ENCODE results near the gene WASF3. TPM values are rescaled to one million over a fixed set of nuclear protein-coding genes. Genes with fewer than 3 reads are reported as not detected.

WASF3 gene
- total RNA-seq, 1 experiment from 2014 or later = 6.5 TPM

DNA sequence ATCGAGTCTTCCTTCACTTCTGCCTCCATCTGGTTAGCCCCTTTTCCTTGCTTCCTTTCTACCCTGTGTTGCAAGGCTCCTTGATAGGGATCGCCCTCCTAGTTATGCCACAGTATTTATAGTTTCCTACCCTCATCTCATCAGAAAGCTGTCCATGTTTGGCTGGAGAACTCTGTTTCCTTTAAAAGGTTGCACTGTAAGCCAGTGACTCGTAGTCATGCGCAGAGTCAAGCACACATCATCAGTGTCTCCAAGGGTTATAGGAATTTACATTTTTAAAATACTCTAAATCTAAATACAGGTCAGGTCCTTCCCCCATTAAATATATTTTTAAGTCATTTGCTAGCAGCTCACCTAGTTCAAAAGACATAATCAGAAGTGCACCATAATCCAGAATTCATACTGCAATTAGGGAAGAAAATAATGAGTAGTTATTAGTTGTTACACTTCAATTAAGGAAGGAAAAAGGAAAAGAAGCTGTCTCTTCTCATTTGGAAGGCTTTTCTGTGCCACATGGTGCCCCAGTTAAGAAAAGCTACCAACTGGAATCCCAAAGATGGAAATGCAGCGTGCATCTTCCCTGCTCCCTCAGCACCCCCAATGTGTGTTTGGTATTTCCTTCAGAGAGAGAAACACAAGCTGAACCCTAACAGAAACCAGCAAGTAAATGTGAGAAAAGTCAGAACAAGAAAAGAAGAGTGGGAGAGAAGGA, 122.1 kb downstream of the WASF3 start:
- peak; percentile 55 for DNase-seq (ENCODE audit: low read depth)

DNA sequence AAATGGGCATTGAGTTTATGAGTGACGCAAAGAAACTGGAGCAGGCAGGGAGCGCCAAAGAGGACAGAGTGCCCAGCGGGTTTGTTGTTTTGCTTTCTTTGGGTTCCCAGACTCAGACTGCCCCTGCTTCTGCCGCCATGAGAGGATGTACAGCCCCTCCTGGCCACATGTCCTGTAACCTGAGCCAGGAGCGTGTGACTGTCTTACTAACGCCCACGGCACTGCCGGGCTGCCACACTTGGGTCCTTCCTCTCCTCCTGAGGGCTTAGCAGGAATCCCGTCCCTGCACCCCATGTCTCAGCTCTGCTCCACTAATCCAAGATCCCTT, 122.6 kb downstream of the WASF3 start:
- peak; percentile 30 for DNase-seq (ENCODE audit: low read depth)

- DNase-seq (ENCODE audit: low read depth) = no peak
These were observed 123.1 kb downstream of the WASF3 start for GRCh38 chr13:26680572-26680971.

GRCh38 chr13:26681036-26681435, 123.6 kb downstream of the WASF3 start:
- no peak for DNase-seq (ENCODE audit: low read depth)

GRCh38 chr13:26682606-26683005, 125.1 kb downstream of the WASF3 start:
- DNase-seq (ENCODE audit: low read depth) = no peak

DNA sequence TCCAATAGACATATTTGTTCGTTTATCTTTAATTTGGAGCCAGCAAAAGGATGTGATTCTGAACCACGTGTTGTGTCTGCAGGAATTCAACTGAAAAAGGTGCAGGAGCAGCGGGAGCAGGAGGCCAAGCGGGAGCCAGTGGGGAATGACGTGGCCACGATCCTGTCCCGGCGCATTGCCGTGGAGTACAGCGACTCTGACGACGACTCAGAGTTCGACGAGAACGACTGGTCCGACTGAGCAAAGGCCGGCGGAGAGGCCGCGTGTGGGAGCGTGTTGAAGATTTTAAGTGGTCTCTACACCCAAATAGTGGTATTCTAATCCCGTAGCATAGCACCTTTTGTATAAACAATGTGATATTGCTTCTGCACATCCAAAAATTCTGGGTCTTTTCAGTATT, 128.1 kb downstream of the WASF3 start:
- DNase-seq (ENCODE audit: low read depth) = no peak

GRCh38 chr13:26686285-26686684, 128.8 kb downstream of the WASF3 start:
- DNase-seq (ENCODE audit: low read depth) = no peak

GRCh38 chr13:26688286-26688685, 130.8 kb downstream of the WASF3 start:
- DNase-seq (ENCODE audit: low read depth) = no peak

DNA sequence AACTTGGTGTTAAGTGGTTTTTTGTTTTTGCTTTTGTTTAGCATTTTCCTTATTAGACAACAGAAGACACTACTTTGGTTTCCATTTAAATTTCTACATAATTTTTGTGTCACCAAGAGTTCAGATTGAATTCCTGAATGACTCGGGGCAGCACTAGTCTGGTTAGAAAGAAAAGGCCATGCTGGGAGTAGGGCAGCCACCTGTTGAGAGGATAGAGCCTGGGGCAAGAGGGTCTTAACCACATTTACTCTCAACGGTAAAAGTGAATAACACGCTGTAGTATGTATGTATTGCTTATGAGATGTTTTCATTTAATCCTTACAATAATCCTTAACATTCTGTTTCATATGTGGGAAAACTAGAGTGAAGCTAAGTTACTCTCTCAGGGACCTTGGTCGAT, 131.5 kb downstream of the WASF3 start:
- no peak for DNase-seq (ENCODE audit: low read depth)

DNA sequence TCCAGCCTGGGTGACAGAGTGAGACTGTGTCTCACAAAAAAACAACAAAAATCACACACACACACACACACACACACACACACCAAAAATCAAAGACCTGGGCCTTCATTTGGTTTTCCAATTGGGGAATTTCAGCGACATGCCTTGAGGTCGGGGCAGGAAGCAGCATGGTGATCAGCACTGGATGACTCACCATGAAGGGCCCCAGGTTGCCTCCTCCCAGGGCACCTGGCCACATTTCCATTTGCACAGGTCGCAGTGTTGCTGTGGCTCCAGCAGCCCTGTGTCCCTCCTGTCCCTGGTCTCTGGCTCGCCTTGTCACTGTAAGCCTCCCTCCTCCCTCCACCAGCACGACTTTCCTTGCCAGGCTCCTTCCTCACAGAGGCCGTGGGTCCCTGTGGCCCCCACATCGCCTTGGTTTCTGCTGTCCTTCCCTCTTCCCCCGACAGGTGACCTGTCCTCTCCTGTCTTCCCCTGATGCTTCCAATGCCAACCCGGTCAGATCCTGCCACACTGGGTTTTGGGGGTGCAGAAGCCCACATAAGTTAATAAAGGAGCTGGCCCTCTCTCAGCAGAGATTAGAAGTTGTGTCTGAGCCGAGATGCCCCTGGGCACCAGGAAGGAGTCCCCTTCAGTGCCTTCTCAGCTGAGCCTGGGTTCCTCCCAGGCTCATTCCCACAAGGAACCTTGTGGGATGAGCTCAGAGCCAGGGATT, 136.4 kb downstream of the WASF3 start:
- peak; percentile 8 for DNase-seq (ENCODE audit: low read depth)

GRCh38 chr13:26694609-26695359, 137.3 kb downstream of the WASF3 start:
- DNase-seq (ENCODE audit: low read depth) = no peak

DNA sequence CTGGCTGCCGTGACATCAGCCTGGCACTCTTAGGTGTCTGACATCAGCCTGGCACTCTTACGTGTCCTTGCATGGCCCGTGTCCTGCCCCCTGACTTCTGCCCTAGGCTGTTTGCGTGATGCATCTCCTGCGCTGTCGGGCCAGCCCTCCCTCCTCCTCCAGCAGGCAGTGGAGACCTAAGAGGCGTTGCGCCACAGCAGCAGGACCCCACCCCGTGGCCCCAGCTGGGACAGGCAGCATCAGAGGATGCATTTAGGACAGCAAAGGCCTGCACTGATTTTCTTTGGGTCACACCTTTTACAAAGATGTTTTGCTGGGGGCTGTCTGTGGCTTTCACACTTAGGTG, 137.8 kb downstream of the WASF3 start:
- DNase-seq (ENCODE audit: low read depth) = no peak

DNA sequence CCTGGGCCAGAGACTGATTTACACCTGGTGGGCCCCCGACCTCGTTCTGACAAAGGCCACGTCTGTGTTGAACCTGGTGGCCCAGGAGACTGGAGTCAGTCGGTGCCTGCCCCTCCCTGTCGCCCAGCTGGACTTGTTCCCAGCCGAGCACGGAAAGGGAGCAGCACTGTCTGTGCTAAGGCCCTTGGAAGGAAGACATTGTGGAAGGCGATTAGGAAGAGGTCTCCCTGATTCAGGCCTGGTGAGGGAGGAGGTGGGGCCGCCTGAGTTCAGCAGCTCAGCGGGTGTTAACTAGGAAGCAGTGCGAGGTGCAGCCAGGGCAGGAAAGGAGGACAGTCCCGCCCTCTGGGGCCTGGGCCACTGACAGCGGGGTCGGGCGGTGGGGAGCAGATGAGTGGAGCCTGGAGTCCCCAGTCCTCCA, 138.4 kb downstream of the WASF3 start:
- no peak for DNase-seq (ENCODE audit: low read depth)

- DNase-seq (ENCODE audit: low read depth) = no peak
These were observed 139.8 kb downstream of the WASF3 start for GRCh38 chr13:26697069-26697955.

DNA sequence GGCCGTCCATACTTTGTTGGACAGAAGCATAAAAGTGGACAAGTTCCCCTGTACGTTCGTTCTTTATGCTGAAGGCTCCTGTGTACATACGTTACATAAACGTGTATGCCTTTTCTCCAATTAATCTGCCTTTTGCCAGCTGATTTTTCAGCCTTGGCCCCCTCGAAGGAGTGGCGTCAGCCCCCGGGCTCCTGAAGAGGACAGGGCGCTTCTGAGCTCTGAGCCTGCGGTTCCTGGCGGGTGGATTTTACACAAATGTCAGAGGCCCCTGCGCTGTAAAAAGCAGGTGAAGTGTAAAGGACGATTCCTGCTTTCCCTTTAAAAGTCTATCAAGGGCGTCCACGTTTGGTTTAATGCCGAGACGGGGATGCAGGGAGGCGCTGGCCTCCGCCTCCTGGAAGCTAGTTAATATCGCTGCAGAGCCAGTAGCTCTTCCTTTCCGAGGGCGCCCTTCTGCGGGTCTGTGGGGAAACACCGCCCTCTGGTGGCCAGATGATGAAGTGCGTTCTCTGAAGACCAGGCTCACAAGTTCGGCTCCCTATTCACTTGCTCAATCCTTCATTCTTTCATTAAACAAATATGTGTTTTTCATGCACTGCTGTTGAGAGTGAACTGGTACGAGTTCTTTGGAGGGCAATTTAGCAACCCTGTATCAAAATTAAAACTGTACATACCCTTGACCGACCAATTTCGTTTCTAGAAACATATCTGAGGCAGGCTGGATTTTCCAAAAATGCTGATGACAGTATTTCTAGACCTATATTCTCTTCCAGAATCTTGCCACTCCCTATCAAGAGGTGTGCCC, 141.1 kb downstream of the WASF3 start:
- DNase-seq (ENCODE audit: low read depth) = peak; percentile 79

DNA sequence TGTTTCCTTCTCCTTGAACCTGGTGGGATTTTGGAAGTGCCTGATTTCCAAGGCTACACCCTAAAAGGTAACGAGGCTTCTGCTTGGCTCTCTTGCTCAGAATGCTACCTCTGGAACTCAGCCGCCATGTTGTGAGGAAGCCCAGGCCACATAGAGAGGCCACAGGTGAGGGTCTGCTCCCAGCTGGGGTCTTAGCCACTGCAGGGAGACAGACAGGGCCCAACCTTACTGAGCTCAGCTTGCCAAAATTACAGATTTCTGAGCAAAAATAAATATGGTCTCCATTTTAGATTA, 141.7 kb downstream of the WASF3 start:
- DNase-seq (ENCODE audit: low read depth) = no peak

DNA sequence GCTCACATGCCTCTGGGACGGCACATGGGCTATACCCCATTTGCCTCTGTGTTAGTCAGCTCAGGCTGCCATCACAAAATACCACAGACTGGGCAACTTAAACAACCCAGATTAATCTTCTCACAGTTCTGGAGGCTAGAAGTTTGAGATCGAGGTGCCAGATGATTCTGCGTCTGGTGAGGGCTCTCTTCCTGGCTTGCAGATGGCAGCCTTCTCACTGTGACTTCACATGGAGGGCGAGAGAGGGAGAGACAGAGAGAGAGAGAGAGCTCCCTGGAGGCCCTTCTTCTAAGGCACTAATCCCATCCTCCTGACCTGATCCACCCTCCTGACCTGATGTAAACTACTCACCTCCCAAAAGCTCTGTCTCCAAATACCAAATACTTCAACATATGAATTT, 148.1 kb downstream of the WASF3 start:
- no peak for DNase-seq (ENCODE audit: low read depth)

- DNase-seq (ENCODE audit: low read depth) = no peak
These were observed 148.9 kb downstream of the WASF3 start for GRCh38 chr13:26706381-26706780.

DNA sequence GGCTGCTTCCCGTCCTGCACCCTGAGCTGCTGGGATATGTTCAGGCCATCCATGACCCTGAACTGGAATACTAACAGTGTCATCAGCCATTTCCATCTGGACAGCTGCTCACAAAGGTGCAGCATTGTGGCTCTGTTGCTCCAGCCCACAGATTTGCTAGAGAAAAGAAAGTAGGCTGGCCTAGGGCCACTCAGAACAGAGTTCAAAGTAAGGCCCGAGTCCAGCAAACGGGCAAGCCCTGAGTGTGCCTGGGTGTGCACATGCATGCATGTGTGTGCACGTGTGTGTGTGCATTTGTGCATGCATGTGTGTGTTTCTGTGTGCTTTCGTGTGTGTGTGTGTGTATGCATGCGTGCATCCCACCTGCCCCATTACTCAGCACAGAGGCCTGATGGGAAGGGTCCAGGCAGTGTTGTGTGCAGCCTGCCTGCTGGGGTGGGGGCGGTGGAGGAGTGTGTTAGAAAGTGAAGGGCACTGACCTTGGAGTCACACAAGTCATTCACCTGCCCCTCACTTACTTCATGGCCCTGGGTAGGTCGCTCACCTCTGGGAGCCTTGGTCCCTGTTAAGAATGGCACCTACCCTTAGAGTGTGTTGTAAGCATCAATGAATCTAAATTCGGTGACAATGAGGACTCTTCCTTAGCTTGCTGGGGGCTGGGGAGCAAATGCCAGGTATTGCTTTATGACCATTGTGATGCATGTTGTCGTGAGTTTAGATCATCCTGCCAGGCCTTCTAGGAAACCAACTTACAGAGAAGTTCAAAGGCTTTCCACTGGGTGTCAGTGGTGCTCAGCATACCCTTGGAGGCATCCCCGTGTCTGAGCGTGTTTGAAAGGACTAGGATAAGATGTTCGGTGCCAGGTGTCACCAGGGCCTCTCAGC, 149.9 kb downstream of the WASF3 start:
- peak; percentile 41 for DNase-seq (ENCODE audit: low read depth)

DNA sequence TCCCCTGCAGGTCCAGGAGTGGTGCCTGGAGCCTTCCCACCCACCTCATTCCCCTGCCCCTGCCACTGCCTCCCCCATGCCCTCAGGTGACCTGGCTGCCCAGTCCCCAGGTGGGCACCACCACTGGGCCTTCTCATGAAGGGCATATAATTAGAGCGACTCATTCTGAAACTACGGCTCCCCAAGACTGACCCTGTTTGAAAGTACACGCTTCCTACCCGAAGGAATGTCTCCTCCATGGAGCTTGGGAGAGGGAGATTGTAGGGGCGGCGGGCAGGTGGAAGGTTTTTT, 150.5 kb downstream of the WASF3 start:
- no peak for DNase-seq (ENCODE audit: low read depth)

Data from HT1080 (cell line).